ENCODE data around the gene LRRK1. TPM values are rescaled to one million over a fixed set of nuclear protein-coding genes. Genes with fewer than 3 reads are reported as not detected.

The LRRK1 gene
- total and polyA plus RNA-seq, 2 of the 4 experiments (the other 2 are of a cell fraction): 3.0 to 5.8 TPM

DNA sequence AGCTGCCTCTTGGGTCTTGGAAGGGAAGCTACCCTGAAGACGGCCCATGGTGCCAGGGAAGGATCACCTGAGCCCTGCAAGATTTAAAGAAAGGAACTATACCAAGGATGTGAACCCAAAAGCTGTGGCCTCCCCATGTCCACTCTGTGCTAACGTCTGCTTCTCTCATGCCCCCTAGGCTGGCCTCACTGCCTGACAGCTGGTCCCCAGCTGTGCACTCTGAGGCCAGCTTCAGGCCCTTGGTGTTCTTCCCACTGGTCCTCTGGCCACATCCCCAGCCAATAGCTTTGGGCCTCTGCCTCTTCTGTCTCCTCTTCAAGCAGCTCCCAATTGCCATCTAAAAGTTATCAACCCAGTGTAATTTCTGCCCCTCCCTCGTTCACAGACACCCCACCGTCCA is 5.2 kb upstream of the LRRK1 start:
- Histone ChIP-seq H4K8ac (ENCODE audit: low read depth in 2 of 2, low read length in 2 of 2) (no peak overlapping the region), H3K4me3 (ENCODE audit: insufficient read depth, low read depth, low read length) (no peak overlapping the region), H3K27me3 (ENCODE audit: control insufficient read depth, insufficient read depth, low read length) (no peaks in the 10 kb centered on the region), H3K4me1 (ENCODE audit: control insufficient read depth, insufficient read depth, low read length) (no peaks in the 10 kb centered on the region), H3K9ac (ENCODE audit: low read depth, low read length) (no peak overlapping the region), H2BK120ac (ENCODE audit: low read depth, low read length) (no peak overlapping the region), H3K4me2 (ENCODE audit: low read depth, low read length) (no peak overlapping the region), H3K79me1 (ENCODE audit: low read depth in 1 of 2, low read length in 2 of 2) (peaks cover 0 to 18% of the 10 kb centered on the region in 2 experiments; a peak in 2 of 4 replicates), H3K4ac (ENCODE audit: low read depth, low read length) (no peak overlapping the region), H4K20me1 (ENCODE audit: insufficient read depth, low read length) (no peaks in the 10 kb centered on the region), H2AK5ac (ENCODE audit: low read depth, low read length) (no peak overlapping the region), H2BK20ac (ENCODE audit: low read depth, low read length) (no peak overlapping the region), H3K27ac (ENCODE audit: insufficient read depth, low read length) (no peak overlapping the region), H3K36me3 (ENCODE audit: control insufficient read depth, insufficient read depth, low read length) (no peaks in the 10 kb centered on the region), H3K18ac (ENCODE audit: low read depth, low read length) (no peak overlapping the region), H3K23ac (ENCODE audit: low read depth, low read length) (no peak overlapping the region), H2BK15ac (ENCODE audit: low read depth, low read length) (no peak overlapping the region), H2AFZ (replicated peaks; ENCODE audit: low read length, poor library complexity) (no peak overlapping the region), H3K56ac (ENCODE audit: extremely low read depth, insufficient read depth, low read length) (no peak overlapping the region), H4K91ac (ENCODE audit: insufficient read depth, low read depth, low read length) (no peak overlapping the region), H2AK9ac (replicated peaks; ENCODE audit: low read depth, low read length, poor library complexity) (no peak overlapping the region), H4K5ac (ENCODE audit: low read depth, low read length) (no peak overlapping the region), H3K9me1 (ENCODE audit: insufficient read depth, low read length) (0 out of 2 replicates have a peak, but pooled peaks cover 4% of the 10 kb centered on the region), H2BK5ac (ENCODE audit: low read depth, low read length, poor library complexity, severe bottlenecking) (no peak overlapping the region), H3K14ac (replicated peaks; ENCODE audit: low read depth, low read length) (no peak overlapping the region), H3K9me3 (ENCODE audit: control insufficient read depth, insufficient read depth, low read length) (peaks cover 5% of the 10 kb centered on the region)
- ChIA-PET POLR2A (ENCODE audit: unreplicated experiment) (interaction anchor here (0.7 kb wide), 1 partner anchor 8 kb away, joined by 4 read pairs; no protein-coding TSS in a partner anchor), CTCF (interaction anchor here (0.6 to 5.4 kb wide), 4 partner anchors 10 to 942 kb away, joined by 3 to 44 read pairs (median 4); no protein-coding TSS in a partner anchor)
- no peak for DNase-seq
- no TSS peak for BruUV-seq (replicated peaks)
- no peak for ATAC-seq (ENCODE audit: low read depth)
- TF ChIP-seq MAFK (IDR thresholded peaks at IDR 0.05; ENCODE audit: low read depth, low read length) (no peak), SMC3 (IDR thresholded peaks at IDR 0.05; ENCODE audit: low read depth, low read length) (no peak), MXI1 (IDR thresholded peaks at IDR 0.05; ENCODE audit: borderline replicate concordance, low read depth, low read length) (no peak), CHD1 (IDR thresholded peaks at IDR 0.05; ENCODE audit: low read depth, low read length) (no peak), RAD21 (IDR thresholded peaks at IDR 0.05; ENCODE audit: low read length) (no peak), MAZ (IDR thresholded peaks at IDR 0.05; ENCODE audit: borderline replicate concordance, low read depth, low read length) (no peak), FOS (IDR thresholded peaks at IDR 0.05; ENCODE audit: low read depth, low read length) (no peak), RCOR1 (IDR thresholded peaks at IDR 0.05; ENCODE audit: insufficient replicate concordance, low read length) (no peak), ELK1 (IDR thresholded peaks at IDR 0.05; ENCODE audit: borderline replicate concordance, low read depth, low read length) (no peak), POLR2A (IDR thresholded peaks at IDR 0.05; ENCODE audit: low read depth, low read length) (no peak), RFX5 (IDR thresholded peaks at IDR 0.05; ENCODE audit: low read depth, low read length) (no peak)
- TF ChIP-seq, protein P1, sequence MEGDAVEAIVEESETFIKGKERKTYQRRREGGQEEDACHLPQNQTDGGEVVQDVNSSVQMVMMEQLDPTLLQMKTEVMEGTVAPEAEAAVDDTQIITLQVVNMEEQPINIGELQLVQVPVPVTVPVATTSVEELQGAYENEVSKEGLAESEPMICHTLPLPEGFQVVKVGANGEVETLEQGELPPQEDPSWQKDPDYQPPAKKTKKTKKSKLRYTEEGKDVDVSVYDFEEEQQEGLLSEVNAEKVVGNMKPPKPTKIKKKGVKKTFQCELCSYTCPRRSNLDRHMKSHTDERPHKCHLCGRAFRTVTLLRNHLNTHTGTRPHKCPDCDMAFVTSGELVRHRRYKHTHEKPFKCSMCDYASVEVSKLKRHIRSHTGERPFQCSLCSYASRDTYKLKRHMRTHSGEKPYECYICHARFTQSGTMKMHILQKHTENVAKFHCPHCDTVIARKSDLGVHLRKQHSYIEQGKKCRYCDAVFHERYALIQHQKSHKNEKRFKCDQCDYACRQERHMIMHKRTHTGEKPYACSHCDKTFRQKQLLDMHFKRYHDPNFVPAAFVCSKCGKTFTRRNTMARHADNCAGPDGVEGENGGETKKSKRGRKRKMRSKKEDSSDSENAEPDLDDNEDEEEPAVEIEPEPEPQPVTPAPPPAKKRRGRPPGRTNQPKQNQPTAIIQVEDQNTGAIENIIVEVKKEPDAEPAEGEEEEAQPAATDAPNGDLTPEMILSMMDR (conservative IDR thresholded peaks at IDR 0.05; ENCODE audit: low read depth, low read length): no peak
- intact Hi-C loops (cut with micrococcal nuclease) (no loop called here), dilution Hi-C loops (cut with HindIII; ENCODE audit: low sequenced_read_pairs, unreplicated experiment) (no loop called here), in situ Hi-C loops (cut with MboI; ENCODE audit: low sequenced_read_pairs) (loop anchor here (25.0 kb wide), 1 partner anchor 348 kb away; the partner anchor contains the start of gene CHSY1)
- WGBS, 2 experiments (ENCODE audit: extremely low coverage in 2 of 2, insufficient read length in 1 of 2): 73% methylated on average over 2 of the region's 4 CpGs; no CpG with 5 or more reads in 1 of the 2 experiments
